Suprapubic skin (tissue), 3 donors: ENCODE data around the gene PDXDC1.
"Not testable (repeated sequence)": the region's sequence is repeated elsewhere in the genome, so short reads cannot be mapped to it uniquely, and the experiment has no call there.

Experiments used
- POLR2A ChIP-seq, 2 donors: fragments of 450-650 bp; IDR thresholded peaks; one replicate each; pipeline ENCODE4 v1.6.1; 2017; ENCODE audit warnings: antibody characterized with exemption in 2 of 2, mild to moderate bottlenecking in 2 of 2, moderate library complexity in 2 of 2
- TF ChIP-seq, protein P1 (sequence below), 2 donors: fragments of 200-600 bp in 1 of 2; fragments of 450-650 bp in 1 of 2; sonication (generic) in 1 of 2; IDR thresholded peaks; one replicate each; pipeline ENCODE4 v1.5.1; 2016 to 2019; ENCODE audit warnings: antibody characterized with exemption in 2 of 2, mild to moderate bottlenecking in 1 of 2, moderate library complexity in 1 of 2

DNA sequence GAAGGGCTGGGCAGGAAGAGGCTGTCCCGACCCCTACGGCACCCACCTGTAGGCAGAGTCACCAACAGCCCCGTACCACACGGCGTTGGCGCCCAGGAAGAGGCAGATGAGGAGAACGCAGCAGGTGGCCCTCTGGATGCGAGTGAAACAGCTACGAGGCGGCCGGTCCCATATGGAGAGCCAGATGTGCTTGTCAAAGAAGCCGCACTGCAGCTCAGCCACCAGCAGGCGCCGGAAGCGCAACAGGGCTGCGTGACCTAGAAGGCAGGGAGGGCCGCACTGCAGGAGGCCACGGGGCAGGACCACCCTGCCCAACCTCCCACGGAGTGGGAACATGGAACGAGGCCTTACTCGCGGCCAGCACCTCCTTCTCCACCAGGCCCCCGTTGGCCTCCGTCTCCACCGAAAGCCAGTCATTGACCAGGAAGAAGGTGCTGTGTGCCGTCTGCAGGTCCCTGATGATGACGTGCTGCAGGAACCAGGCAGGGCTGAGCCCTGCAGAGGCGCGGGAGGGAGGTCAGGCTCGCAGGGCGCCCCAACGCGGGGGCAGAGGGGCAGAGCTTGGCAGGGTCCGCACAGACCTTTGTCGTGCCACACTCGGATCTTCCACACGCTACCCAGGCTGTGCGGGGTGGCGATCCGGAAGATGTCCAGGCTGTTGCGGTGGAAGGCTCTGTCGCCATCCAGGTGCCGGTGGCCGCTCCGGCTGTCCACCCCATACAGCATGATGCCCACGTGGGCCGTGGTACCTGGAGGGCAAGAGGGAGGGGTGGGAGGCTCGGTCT is 153.0 kb downstream of the PDXDC1 start:
- TF ChIP-seq, protein P1, sequence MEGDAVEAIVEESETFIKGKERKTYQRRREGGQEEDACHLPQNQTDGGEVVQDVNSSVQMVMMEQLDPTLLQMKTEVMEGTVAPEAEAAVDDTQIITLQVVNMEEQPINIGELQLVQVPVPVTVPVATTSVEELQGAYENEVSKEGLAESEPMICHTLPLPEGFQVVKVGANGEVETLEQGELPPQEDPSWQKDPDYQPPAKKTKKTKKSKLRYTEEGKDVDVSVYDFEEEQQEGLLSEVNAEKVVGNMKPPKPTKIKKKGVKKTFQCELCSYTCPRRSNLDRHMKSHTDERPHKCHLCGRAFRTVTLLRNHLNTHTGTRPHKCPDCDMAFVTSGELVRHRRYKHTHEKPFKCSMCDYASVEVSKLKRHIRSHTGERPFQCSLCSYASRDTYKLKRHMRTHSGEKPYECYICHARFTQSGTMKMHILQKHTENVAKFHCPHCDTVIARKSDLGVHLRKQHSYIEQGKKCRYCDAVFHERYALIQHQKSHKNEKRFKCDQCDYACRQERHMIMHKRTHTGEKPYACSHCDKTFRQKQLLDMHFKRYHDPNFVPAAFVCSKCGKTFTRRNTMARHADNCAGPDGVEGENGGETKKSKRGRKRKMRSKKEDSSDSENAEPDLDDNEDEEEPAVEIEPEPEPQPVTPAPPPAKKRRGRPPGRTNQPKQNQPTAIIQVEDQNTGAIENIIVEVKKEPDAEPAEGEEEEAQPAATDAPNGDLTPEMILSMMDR (IDR thresholded peaks at IDR 0.05): not testable (repeated sequence)
- TF ChIP-seq POLR2A (IDR thresholded peaks at IDR 0.05): not testable (repeated sequence)
